Measurements from ENCODE around the gene CRB1.

The CRB1 gene

GRCh38 chr1:197351821-197352440 is 83.9 kb downstream of the CRB1 start:
- no peak for DNase-seq

GRCh38 chr1:197355248-197355995 is 87.4 kb downstream of the CRB1 start:
- DNase-seq, result no peak

- peak in 1 of 2 experiments; percentile 27 for DNase-seq
Observed at GRCh38 chr1:197356723-197357533, 88.9 kb downstream of the CRB1 start.

- DNase-seq, result no peak
Observed at GRCh38 chr1:197358959-197359358, 90.9 kb downstream of the CRB1 start.

- no peak for DNase-seq
Observed at GRCh38 chr1:197360068-197360467, 92.0 kb downstream of the CRB1 start.

GRCh38 chr1:197362871-197363270 is 94.8 kb downstream of the CRB1 start:
- DNase-seq, result no peak

- DNase-seq, result no peak
Observed at GRCh38 chr1:197363855-197364254, 95.8 kb downstream of the CRB1 start.

- DNase-seq, result no peak
Observed at GRCh38 chr1:197366996-197367395, 98.9 kb downstream of the CRB1 start.

- no peak for DNase-seq
Observed at GRCh38 chr1:197367627-197368026, 99.6 kb downstream of the CRB1 start.

- DNase-seq, result no peak
Observed at GRCh38 chr1:197374428-197374827, 106.4 kb downstream of the CRB1 start.

- no peak for DNase-seq
Observed at GRCh38 chr1:197384471-197384870, 116.4 kb downstream of the CRB1 start.

- no peak for DNase-seq
Observed at GRCh38 chr1:197388801-197389200, 120.7 kb downstream of the CRB1 start.

GRCh38 chr1:197390856-197391255 is 122.8 kb downstream of the CRB1 start:
- DNase-seq, result no peak

- no peak for DNase-seq
Observed at GRCh38 chr1:197391303-197392226, 123.5 kb downstream of the CRB1 start.

- no peak for DNase-seq
Observed at GRCh38 chr1:197392541-197392940, 124.5 kb downstream of the CRB1 start.

- no peak for DNase-seq
Observed at GRCh38 chr1:197393105-197393504, 125.1 kb downstream of the CRB1 start.

GRCh38 chr1:197393772-197394171 is 125.7 kb downstream of the CRB1 start:
- DNase-seq, result no peak

- no peak for DNase-seq
Observed at GRCh38 chr1:197394831-197395608, 127.0 kb downstream of the CRB1 start.

GRCh38 chr1:197397895-197398294 is 129.8 kb downstream of the CRB1 start:
- DNase-seq, result no peak

GRCh38 chr1:197399755-197400521 is 131.9 kb downstream of the CRB1 start:
- peak; percentile 5 to 25 for DNase-seq

- no peak for DNase-seq
Observed at GRCh38 chr1:197400522-197400902, 132.5 kb downstream of the CRB1 start.

All from SW 1271 (cell line).